H1 (cell line): ENCODE data around the gene ITPR1. TPM values are rescaled to one million over a fixed set of nuclear protein-coding genes. Genes with fewer than 3 reads are reported as not detected.

Experiments used
- CTCF ChIA-PET: fragments of 300-600 bp; sonication (Branson Sonifier 250); formaldehyde crosslinking; loops from one replicate; lab custom pipeline; 2021; ENCODE audit not compliant: partially characterized antibody; lab: Charles Lee
- POLR2A ChIA-PET: fragments of 300-600 bp; sonication (Branson Sonifier 250); formaldehyde crosslinking; loops from one replicate; lab custom pipeline; 2021; ENCODE audit warnings: inconsistent platforms; ENCODE audit not compliant: partially characterized antibody; lab: Charles Lee
- DNase-seq, 2 experiments: peaks; one replicate each; pipeline versions ENCODE4 v3.0.0 to v3.0.0-alpha.2; 2010 to 2022; ENCODE audit warnings: low spot score in 2 of 2, low read depth in 1 of 2, mixed read lengths in 1 of 2
- FAIRE-seq: peaks from 2 replicates; lab custom pipeline; 2011; peaks lifted over from hg19 to GRCh38; lab: Jason Lieb, UNC
- H2AFZ ChIP-seq: 2 replicates; pipeline ENCODE4 v1.8.1; 2012; ENCODE audit warnings: low read length, inconsistent platforms
- H2AK5ac ChIP-seq: 2 replicates; pipeline ENCODE4 v1.6.1; 2013; ENCODE audit warnings: low read depth, low read length
- H2BK120ac ChIP-seq: replicated peaks from 2 replicates; pipeline ENCODE3; 2013; ENCODE audit warnings: low read depth, low read length, inconsistent platforms
- H2BK12ac ChIP-seq: 2 replicates; pipeline ENCODE4 v1.6.1; 2013; ENCODE audit warnings: low read depth, low read length
- H2BK15ac ChIP-seq: 2 replicates; pipeline ENCODE4 v1.6.1; 2013; ENCODE audit warnings: low read length
- H2BK20ac ChIP-seq: 2 replicates; pipeline ENCODE4 v1.6.1; 2013; ENCODE audit warnings: low read length
- H2BK5ac ChIP-seq: 2 replicates; pipeline ENCODE4 v1.6.1; 2013; ENCODE audit warnings: low read depth, low read length
- H3K14ac ChIP-seq: 2 replicates; pipeline ENCODE4 v1.6.1; 2013; ENCODE audit warnings: inconsistent platforms; ENCODE audit not compliant: insufficient read length
- H3K18ac ChIP-seq: 2 replicates; pipeline ENCODE4 v1.6.1; 2013; ENCODE audit warnings: low read length; ENCODE audit errors: extremely low read depth
- H3K23ac ChIP-seq: 2 replicates; pipeline ENCODE4 v1.6.1; 2013; ENCODE audit warnings: inconsistent platforms; ENCODE audit not compliant: insufficient read length
- H3K23me2 ChIP-seq: 2 replicates; pipeline ENCODE4 v1.6.1; 2013; ENCODE audit warnings: low read depth, low read length
- H3K27ac ChIP-seq: 2 replicates; pipeline ENCODE4 v1.6.1; 2011; ENCODE audit warnings: low read depth, low read length, inconsistent platforms
- H3K27me3 ChIP-seq, 4 experiments: replicated peaks in 1 of 4; 1 replicate in 1 of 4; 2 replicates in 3 of 4; pipeline versions ENCODE4 v1.6.1 to v1.8.1; 2011 to 2013; ENCODE audit warnings: low read length in 3 of 4, mild to moderate bottlenecking in 3 of 4, inconsistent platforms in 2 of 4, mixed read lengths in 2 of 4, moderate library complexity in 1 of 4; ENCODE audit not compliant: control insufficient read depth in 3 of 4, insufficient read depth in 3 of 4; ENCODE audit errors: extremely low read depth in 1 of 4
- H3K36me3 ChIP-seq, 4 experiments: 2 replicates each; pipeline versions ENCODE4 v1.6.1 to v1.8.1; 2011 to 2013; ENCODE audit warnings: mild to moderate bottlenecking in 4 of 4, low read length in 3 of 4, moderate library complexity in 2 of 4, control low read depth in 1 of 4, inconsistent platforms in 1 of 4; ENCODE audit not compliant: insufficient read depth in 4 of 4, control insufficient read depth in 2 of 4
- H3K4ac ChIP-seq: replicated peaks from 2 replicates; pipeline ENCODE3; 2013; ENCODE audit warnings: low read length, low read depth, mixed read lengths, inconsistent platforms; ENCODE audit not compliant: insufficient read length
- H3K4me1 ChIP-seq, 4 experiments: replicated peaks in 1 of 4; 1 replicate in 1 of 4; 2 replicates in 3 of 4; pipeline versions ENCODE4 v1.6.1 to v1.8.1; 2011 to 2013; ENCODE audit warnings: low read length in 3 of 4, inconsistent platforms in 2 of 4, mixed read lengths in 1 of 4; ENCODE audit not compliant: insufficient read depth in 4 of 4, control insufficient read depth in 3 of 4
- H3K4me2 ChIP-seq, 2 experiments: 2 replicates each; pipeline versions ENCODE4 v1.6.1 to v1.8.1; 2011 to 2013; ENCODE audit warnings: low read depth in 2 of 2, low read length in 2 of 2, control low read depth in 1 of 2, inconsistent platforms in 1 of 2, mild to moderate bottlenecking in 1 of 2; ENCODE audit not compliant: insufficient read depth in 1 of 2
- H3K4me3 ChIP-seq, 4 experiments: fragments of 200-600, 300-600 bp in 1 of 4; sonication (generic), shearing (Covaris generic), sonication (Bioruptor Twin) in 1 of 4; 2 replicates each; pipeline versions ENCODE4 v1.5.1 to v1.8.1; 2011 to 2016; ENCODE audit warnings: low read length in 4 of 4, low read depth in 3 of 4, control low read depth in 2 of 4, inconsistent platforms in 2 of 4, mild to moderate bottlenecking in 2 of 4, mixed read lengths in 1 of 4, moderate library complexity in 1 of 4; ENCODE audit not compliant: insufficient read depth in 2 of 4; ENCODE audit errors: extremely low read depth in 1 of 4
- H3K56ac ChIP-seq: replicated peaks from 2 replicates; pipeline ENCODE3; 2013; ENCODE audit warnings: low read depth, mild to moderate bottlenecking, mixed read lengths, low read length, inconsistent platforms; ENCODE audit not compliant: insufficient read length
- H3K79me1 ChIP-seq: 2 replicates; pipeline ENCODE4 v1.6.1; 2013; ENCODE audit warnings: low read depth, low read length, control low read depth
- H3K79me2 ChIP-seq, 2 experiments: 2 replicates each; pipeline versions ENCODE4 v1.6.1 to v1.8.1; 2012 to 2013; ENCODE audit warnings: low read length in 2 of 2, mild to moderate bottlenecking in 2 of 2, inconsistent platforms in 1 of 2; ENCODE audit not compliant: insufficient read depth in 2 of 2, control insufficient read depth in 1 of 2
- H3K9ac ChIP-seq, 4 experiments: replicated peaks in 1 of 4; 1 replicate in 1 of 4; 2 replicates in 3 of 4; pipeline versions ENCODE4 v1.6.1 to v1.8.1; 2011 to 2013; ENCODE audit warnings: low read depth in 3 of 4, low read length in 3 of 4, control low read depth in 2 of 4, mild to moderate bottlenecking in 2 of 4, moderate library complexity in 2 of 4, inconsistent platforms in 1 of 4; ENCODE audit errors: extremely low read depth in 1 of 4
- H3K9me3 ChIP-seq, 2 experiments: 2 replicates each; pipeline versions ENCODE4 v1.6.1 to v1.8.1; 2012 to 2013; ENCODE audit warnings: mild to moderate bottlenecking in 2 of 2, moderate library complexity in 2 of 2, control low read depth in 1 of 2, inconsistent platforms in 1 of 2, low read depth in 1 of 2, low read length in 1 of 2, mixed read lengths in 1 of 2; ENCODE audit not compliant: insufficient read depth in 2 of 2
- H4K20me1 ChIP-seq, 2 experiments: replicated peaks in 1 of 2; 2 replicates each; pipeline versions ENCODE3 to v1.8.1; 2011 to 2013; ENCODE audit warnings: inconsistent platforms in 2 of 2, low read length in 2 of 2, mild to moderate bottlenecking in 1 of 2; ENCODE audit not compliant: insufficient read depth in 2 of 2, control insufficient read depth in 1 of 2
- H4K5ac ChIP-seq: 2 replicates; pipeline ENCODE4 v1.6.1; 2013; ENCODE audit warnings: low read length, low read depth, mixed read lengths, inconsistent platforms; ENCODE audit not compliant: insufficient read length
- H4K8ac ChIP-seq: 2 replicates; pipeline ENCODE4 v1.8.0; 2013; ENCODE audit warnings: mild to moderate bottlenecking, moderate library complexity, low read length, inconsistent platforms; ENCODE audit not compliant: insufficient read depth; ENCODE audit errors: extremely low read depth
- H4K91ac ChIP-seq: replicated peaks from 2 replicates; pipeline ENCODE3; 2013; ENCODE audit warnings: low read length, mixed read lengths, inconsistent platforms; ENCODE audit not compliant: insufficient read length
- CHD1 ChIP-seq: IDR thresholded peaks from 2 replicates; pipeline ENCODE4 v1.6.1; 2012; ENCODE audit warnings: low read depth, low read length, improper control_type of control experiment
- EP300 ChIP-seq, 2 experiments: IDR thresholded peaks; 1 replicate in 1 of 2; 2 replicates in 1 of 2; pipeline ENCODE4 v1.6.1; 2011 to 2012; ENCODE audit warnings: low read depth in 2 of 2, low read length in 2 of 2, mild to moderate bottlenecking in 2 of 2, borderline replicate concordance in 1 of 2, inconsistent platforms in 1 of 2, moderate library complexity in 1 of 2
- JUND ChIP-seq: IDR thresholded peaks from 2 replicates; pipeline ENCODE4 v1.6.1; 2011; ENCODE audit warnings: mild to moderate bottlenecking, improper control_type of control experiment, low read length
- MAFK ChIP-seq: IDR thresholded peaks from 2 replicates; pipeline ENCODE4 v1.6.1; 2012; ENCODE audit warnings: low read depth, mild to moderate bottlenecking, improper control_type of control experiment, low read length
- PHF8 ChIP-seq: fragments of 200-600 bp; sonication (generic); conservative IDR thresholded peaks from 2 replicates; pipeline ENCODE4 v1.7.1; 2012; ENCODE audit warnings: low read depth, mild to moderate bottlenecking, inconsistent platforms, low read length, moderate library complexity
- POLR2A ChIP-seq, 2 experiments: IDR thresholded peaks; 1 replicate in 1 of 2; 2 replicates in 1 of 2; pipeline ENCODE4 v1.6.1; 2011; ENCODE audit warnings: low read depth in 2 of 2, low read length in 2 of 2, mild to moderate bottlenecking in 2 of 2; ENCODE audit errors: control extremely low read depth in 1 of 2
- RNF2 ChIP-seq: fragments of 200-900, 300-1000 bp; sonication (generic); IDR thresholded peaks from 2 replicates; pipeline ENCODE4 v1.7.1; 2016; ENCODE audit warnings: borderline replicate concordance, low read depth, mild to moderate bottlenecking, antibody characterized with exemption, low read length; ENCODE audit not compliant: poor library complexity, severe bottlenecking; ENCODE audit errors: missing control alignments
- SP2 ChIP-seq: IDR thresholded peaks from 2 replicates; pipeline ENCODE4 v1.6.1; 2012; ENCODE audit warnings: mild to moderate bottlenecking, low read length, inconsistent platforms
- SP4 ChIP-seq: IDR thresholded peaks from 2 replicates; pipeline ENCODE4 v1.6.1; 2012; ENCODE audit warnings: low read length, inconsistent platforms
- ZNF274 ChIP-seq: IDR thresholded peaks from 2 replicates; pipeline ENCODE4 v1.7.0; 2012; ENCODE audit warnings: low read length, borderline replicate concordance; ENCODE audit errors: extremely low read depth
- WGBS, 2 experiments: shearing (Covaris generic) in 1 of 2; methylation state at CpG; one replicate each; pipeline versions ENCODE4 v1.1.6 to v1.1.7; 2013 to 2015; ENCODE audit warnings: low lambda C conversion rate in 2 of 2, mixed read lengths in 2 of 2, inconsistent platforms in 1 of 2, low coverage in 1 of 2, missing lambda C conversion rate in 1 of 2; ENCODE audit not compliant: insufficient replicate concordance in 2 of 2, insufficient coverage in 1 of 2, insufficient read length in 1 of 2; ENCODE audit errors: extremely low coverage in 1 of 2, missing lambda C conversion rate in 1 of 2; 5-methylcytosine and 5-hydroxymethylcytosine counted together
- polyA plus RNA-seq, 7 experiments: library from polyadenylated mRNA; depleted of rRNA in 3 of 7; stranded (reverse) in 5 of 7; unstranded in 2 of 7; fragments of >200 nt in 5 of 7; fragments of 200-250 nt in 2 of 7; gene quantifications; 1 replicate in 5 of 7; 2 replicates in 1 of 7; 4 replicates in 1 of 7; pipeline versions ENCODE4 v1.2.1 to v1.2.3, GENCODE V29; 2011 to 2013; ENCODE audit warnings: missing spikeins in 2 of 7, mixed read lengths in 2 of 7
- total RNA-seq: library from RNA; stranded (reverse); fragmentation: NEBNext Ultra II Directional; extraction: Animal tissue kit (Norgen Biotek cat#: 25700); gene quantifications from 2 replicates; pipeline ENCODE4 v1.2.1, GENCODE V29; 2021

ITPR1 gene
- total and polyA plus RNA-seq, 2 of the 8 experiments (the other 6 are each of a cell fraction or from before 2014, with no cell fraction given) = 2.5 to 16.3 TPM

GRCh38 chr3:4817128-4817527, 324.0 kb downstream of the ITPR1 start:
- Histone ChIP-seq H4K8ac (no peak overlapping the region), H4K20me1 (no peaks in the 10 kb centered on the region), H3K56ac (no peak overlapping the region), H3K4ac (no peak overlapping the region), H3K27ac (no peak overlapping the region), H2AK5ac (no peak overlapping the region), H4K5ac (no peak overlapping the region), H3K79me1 (no peaks in the 10 kb centered on the region), H3K18ac (no peak overlapping the region), H3K27me3 (no peaks in the 10 kb centered on the region), H2BK120ac (no peak overlapping the region), H2AFZ (no peak overlapping the region), H3K4me3 (no peak overlapping the region), H2BK12ac (no peak overlapping the region), H3K79me2 (no peaks in the 10 kb centered on the region), H3K4me2 (no peak overlapping the region), H3K9ac (no peak overlapping the region), H2BK15ac (no peak overlapping the region), H3K4me1 (no peaks in the 10 kb centered on the region)
- DNase-seq = no peak
- CTCF ChIA-PET = interaction anchor here (1.7 kb wide), 1 partner anchor 11 kb away, joined by 3 read pairs; no protein-coding TSS in a partner anchor
- TF ChIP-seq JUND (no peak), ZNF274 (no peak), PHF8 (no peak), POLR2A (IDR thresholded peaks at IDR 0.05; ENCODE audit: control extremely low read depth in 1 of 2, low read depth in 2 of 2, low read length in 2 of 2) (no peak), SP2 (no peak), EP300 (IDR thresholded peaks at IDR 0.05; ENCODE audit: borderline replicate concordance in 1 of 2, low read depth in 2 of 2, low read length in 2 of 2) (no peak), RNF2 (no peak), SP4 (no peak), MAFK (no peak), CHD1 (no peak)
- TF ChIP-seq, all 59 proteins: peak for 0
- H3K23me2 ChIP-seq = no peaks in the 10 kb centered on the region; the same call in 1 of the 2 replicates
- H3K36me3 ChIP-seq = no peaks in the 10 kb centered on the region; a peak in 1 of 8 replicates
- H2BK20ac ChIP-seq = no peak overlapping the region
- POLR2A ChIA-PET = no interaction called here
- H3K14ac ChIP-seq = no peak overlapping the region
- 92% methylated on average over 2 of the region's 2 CpGs; no CpG with 5 or more reads in 1 of the 2 experiments for WGBS, 2 experiments
- no peak for FAIRE-seq
- no peak overlapping the region for H2BK5ac ChIP-seq
- H3K23ac ChIP-seq = no peak overlapping the region
- H3K9me3 ChIP-seq = peaks cover 5 to 8% of the 10 kb centered on the region in 2 experiments; a peak in 2 of 4 replicates
- no peak overlapping the region for H4K91ac ChIP-seq
